Naive thymus-derived CD8-positive, alpha-beta T cell (primary cell): ENCODE data around the gene NKTR. TPM values are rescaled to one million over a fixed set of nuclear protein-coding genes. Genes with fewer than 3 reads are reported as not detected.
A peak's percentile ranks its signal among the peaks of the same experiment; 100 is the strongest.
"Not testable (repeated sequence)": the region's sequence is repeated elsewhere in the genome, so short reads cannot be mapped to it uniquely, and the experiment has no call there.

ENCODE experiments used
- ATAC-seq, 2 donors: fragments of 150-1000 bp; cut with Tn5 transposase in 1 of 2; sonication (Bioruptor Pico), chemical (Tn5 transposase) in 1 of 2; 1 replicate in 1 of 2; 2 replicates in 1 of 2; pipeline ENCODE4 v1.10.0; 2021; ENCODE audit warnings: mild to moderate bottlenecking in 2 of 2, moderate library complexity in 2 of 2
- POLR2A ChIA-PET: fragments of 350-600 bp; sonication (Branson Sonifier 250); formaldehyde crosslinking; loops from one replicate; lab custom pipeline; 2021; ENCODE audit warnings: antibody characterized with exemption; lab: Charles Lee
- DNase-seq, 10 donors: peaks; one replicate each; pipeline versions ENCODE4 v3.0.0 to v3.0.0-alpha.2; 2020 to 2022
- H3K27ac Mint-ChIP-seq, 10 donors: one replicate each; pipeline ENCODE4 v1.8.0; 2020 to 2022; ENCODE audit warnings: mild to moderate bottlenecking in 10 of 10, mixed read lengths in 10 of 10, moderate library complexity in 4 of 10, inconsistent platforms in 1 of 10
- H3K27me3 Mint-ChIP-seq, 5 donors: one replicate each; pipeline ENCODE4 v1.8.0; 2021 to 2022; ENCODE audit warnings: mixed read lengths in 5 of 5
- H3K36me3 Mint-ChIP-seq, 3 donors: one replicate each; pipeline ENCODE4 v1.8.0; 2020 to 2022; ENCODE audit warnings: mixed read lengths in 3 of 3, mild to moderate bottlenecking in 2 of 3, inconsistent platforms in 1 of 3
- H3K4me1 Mint-ChIP-seq, 4 donors: one replicate each; pipeline ENCODE4 v1.8.0; 2021 to 2022; ENCODE audit warnings: mixed read lengths in 4 of 4
- H3K4me3 Mint-ChIP-seq, 10 donors: one replicate each; pipeline ENCODE4 v1.8.0; 2020 to 2022; ENCODE audit warnings: mild to moderate bottlenecking in 10 of 10, mixed read lengths in 10 of 10, moderate library complexity in 6 of 10, inconsistent platforms in 1 of 10
- H3K9me3 Mint-ChIP-seq, 9 donors: one replicate each; pipeline ENCODE4 v1.8.0; 2020 to 2022; ENCODE audit warnings: mixed read lengths in 9 of 9, mild to moderate bottlenecking in 3 of 9, inconsistent platforms in 1 of 9, moderate library complexity in 1 of 9
- polyA plus RNA-seq, 3 donors: library from polyadenylated mRNA; unstranded; fragments of 300-500 nt; fragmentation: Illumina TruSeq; gene quantifications; one replicate each; pipeline ENCODE4 v1.2.3, GENCODE V29; 2021
- total RNA-seq, 8 experiments: library from RNA in 2 of 8; stranded (reverse) in 2 of 8; gene quantifications; one replicate each; pipeline ENCODE4 v1.2.3 and lab custom pipeline; 2021 to 2026

The NKTR gene
- total and polyA plus RNA-seq, 5 experiments from 2014 or later = 9.5 to 254 (median 14.3) TPM

GRCh38 chr3:42579346-42579745 lies 21.1 kb upstream of the NKTR start:
- POLR2A ChIA-PET = interaction anchor here (0.6 to 0.8 kb wide), 2 partner anchors 21 to 23 kb away, joined by 3 to 4 read pairs; partner anchors contain the start of gene NKTR
- not testable (repeated sequence) for ATAC-seq
- peak overlapping the region in 7 of 10 donors; percentile 46 to 100 (median 66) for H3K27ac Mint-ChIP-seq

GRCh38 chr3:42581400-42581708 lies 19.1 kb upstream of the NKTR start:
- Mint-ChIP-seq H3K27ac (peak overlapping the region; percentile 47 to 100 (median 86)), H3K9me3 (no peaks in the 10 kb centered on the region), H3K27me3 (no peaks in the 10 kb centered on the region), H3K4me3 (peak overlapping the region; percentile 67 to 96 (median 91)), H3K4me1 (peaks cover 36 to 50% (median 48%) of the 10 kb centered on the region in 4 donors), H3K36me3 (peaks cover 4 to 17% (median 7%) of the 10 kb centered on the region in 3 donors)
- POLR2A ChIA-PET = interaction anchor here (1.5 to 3.8 kb wide), 6 partner anchors 10 to 25 kb away, joined by 4 to 37 read pairs (median 6); partner anchors contain the start of genes NKTR and SS18L2
- no peak for ATAC-seq
- no peak for DNase-seq

More at GRCh38 chr3:42579346-42579745, 21.1 kb upstream of the NKTR start:
- Mint-ChIP-seq H3K4me1 (peaks cover 34 to 55% (median 50%) of the 10 kb centered on the region in 4 donors), H3K36me3 (peaks cover 15 to 30% (median 22%) of the 10 kb centered on the region in 3 donors), H3K9me3 (peaks cover 0 to 14% (median 9%) of the 10 kb centered on the region in 9 donors), H3K4me3 (peak overlapping the region in 2 of 10 donors; percentile 5 to 10)
- H3K27me3 Mint-ChIP-seq, DNase-seq: not testable (repeated sequence)

GRCh38 chr3:42581709-42582473 lies 18.6 kb upstream of the NKTR start, which contains the start of gene SEC22C:
TSS of gene SEC22C (minus strand) at chr3:42581967. CDS start at chr3:42569046, 12,921 bp downstream.
- no peaks in the 10 kb centered on the region for H3K27me3 Mint-ChIP-seq
- peak within 1 kb of the TSS; percentile 88 to 96 (median 94) for H3K4me3 Mint-ChIP-seq
- peaks cover 36 to 48% (median 46%) of the 10 kb centered on the region in 4 donors for H3K4me1 Mint-ChIP-seq
- no peaks in the 10 kb centered on the region for H3K9me3 Mint-ChIP-seq
- peak within 1 kb of the TSS; percentile 94 to 100 (median 99) for H3K27ac Mint-ChIP-seq
- ATAC-seq = peak; percentile 89 to 90
- POLR2A ChIA-PET = interaction anchor here (0.6 to 3.8 kb wide), 8 partner anchors 9 to 65 kb away, joined by 3 to 37 read pairs (median 6); partner anchors contain the start of genes NKTR and SS18L2
- peak; percentile 90 to 98 (median 94) for DNase-seq
- H3K36me3 Mint-ChIP-seq = peaks cover 4 to 14% (median 7%) of the 10 kb centered on the region in 3 donors

- ATAC-seq (no peak), DNase-seq (no peak)
- peaks cover 32 to 43% (median 41%) of the 10 kb centered on the region in 4 donors for H3K4me1 Mint-ChIP-seq
- no peaks in the 10 kb centered on the region for H3K27me3 Mint-ChIP-seq
- H3K27ac Mint-ChIP-seq = peak overlapping the region; percentile 94 to 100 (median 99)
- peak overlapping the region; percentile 88 to 96 (median 94) for H3K4me3 Mint-ChIP-seq
- POLR2A ChIA-PET = interaction anchor here (0.6 to 3.8 kb wide), 9 partner anchors 8 to 80 kb away, joined by 3 to 37 read pairs (median 5); partner anchors contain the start of genes NKTR, SS18L2 and VIPR1
- H3K36me3 Mint-ChIP-seq = peaks cover 4 to 10% (median 5%) of the 10 kb centered on the region in 3 donors
- no peaks in the 10 kb centered on the region for H3K9me3 Mint-ChIP-seq
Observed at GRCh38 chr3:42582474-42583070, 17.9 kb upstream of the NKTR start.

- Mint-ChIP-seq H3K9me3 (no peaks in the 10 kb centered on the region), H3K27me3 (no peaks in the 10 kb centered on the region), H3K36me3 (peaks cover 0 to 11% (median 0%) of the 10 kb centered on the region in 3 donors), H3K4me1 (peaks cover 10 to 28% (median 22%) of the 10 kb centered on the region in 4 donors), H3K27ac (peak overlapping the region in 1 of 10 donors; percentile 69), H3K4me3 (no peak overlapping the region)
- ATAC-seq (no peak), DNase-seq (no peak)
- POLR2A ChIA-PET = interaction anchor here (5.0 kb wide), 1 partner anchor 13 kb away, joined by 71 read pairs; the partner anchor contains the start of gene NKTR
Observed at GRCh38 chr3:42588625-42589024, 11.9 kb upstream of the NKTR start.

GRCh38 chr3:42589382-42590109 lies 10.9 kb upstream of the NKTR start:
- no peak for ATAC-seq
- DNase-seq = no peak
- Mint-ChIP-seq H3K9me3 (no peaks in the 10 kb centered on the region), H3K4me1 (peaks cover 14 to 34% (median 28%) of the 10 kb centered on the region in 4 donors), H3K27me3 (no peaks in the 10 kb centered on the region), H3K36me3 (peaks cover 0 to 20% (median 2%) of the 10 kb centered on the region in 3 donors), H3K27ac (peak overlapping the region; percentile 70 to 100 (median 97)), H3K4me3 (peak overlapping the region; percentile 85 to 100 (median 99))
- POLR2A ChIA-PET = interaction anchor here (0.7 to 5.0 kb wide), 4 partner anchors 8 to 88 kb away, joined by 3 to 71 read pairs (median 23); partner anchors contain the start of genes NKTR, SEC22C and VIPR1

- POLR2A ChIA-PET = interaction anchor here (0.7 to 5.0 kb wide), 8 partner anchors 9 to 345 kb away, joined by 3 to 71 read pairs (median 6); partner anchors contain the start of genes NKTR, SEC22C and VIPR1
- ATAC-seq = peak in 1 of 2 donors; percentile 49
- Mint-ChIP-seq H3K4me1 (peaks cover 12 to 37% (median 28%) of the 10 kb centered on the region in 4 donors), H3K27me3 (no peaks in the 10 kb centered on the region), H3K27ac (peak overlapping the region; percentile 75 to 100 (median 97)), H3K9me3 (no peaks in the 10 kb centered on the region), H3K36me3 (peaks cover 0 to 34% (median 2%) of the 10 kb centered on the region in 3 donors), H3K4me3 (peak overlapping the region; percentile 85 to 100 (median 99))
- DNase-seq = peak in 2 of 10 donors; percentile 9
Observed at GRCh38 chr3:42590989-42591756, 9.3 kb upstream of the NKTR start.

- H3K27me3 Mint-ChIP-seq = no peaks in the 10 kb centered on the region
- H3K9me3 Mint-ChIP-seq = no peaks in the 10 kb centered on the region
- H3K36me3 Mint-ChIP-seq = peaks cover 0 to 39% (median 2%) of the 10 kb centered on the region in 3 donors
- no peak for DNase-seq
- peak overlapping the region; percentile 59 to 100 (median 99) for H3K4me3 Mint-ChIP-seq
- peaks cover 12 to 37% (median 28%) of the 10 kb centered on the region in 4 donors for H3K4me1 Mint-ChIP-seq
- POLR2A ChIA-PET = interaction anchor here (1.1 to 5.0 kb wide), 3 partner anchors 10 to 26 kb away, joined by 3 to 71 read pairs (median 37); partner anchors contain the start of genes NKTR and SEC22C
- ATAC-seq = no peak
- peak overlapping the region; percentile 6 to 100 (median 90) for H3K27ac Mint-ChIP-seq
Observed at GRCh38 chr3:42591811-42592210, 8.7 kb upstream of the NKTR start.

- DNase-seq = no peak
- ATAC-seq = no peak
- peaks cover 12 to 42% (median 32%) of the 10 kb centered on the region in 4 donors for H3K4me1 Mint-ChIP-seq
- POLR2A ChIA-PET = interaction anchor here (1.1 kb wide), 2 partner anchors 17 to 37 kb away, joined by 3 read pairs; no protein-coding TSS in a partner anchor
- peak overlapping the region in 5 of 10 donors; percentile 2 to 70 (median 28) for H3K27ac Mint-ChIP-seq
- no peaks in the 10 kb centered on the region for H3K27me3 Mint-ChIP-seq
- no peaks in the 10 kb centered on the region for H3K9me3 Mint-ChIP-seq
- H3K4me3 Mint-ChIP-seq = no peak overlapping the region
- H3K36me3 Mint-ChIP-seq = peaks cover 0 to 39% (median 2%) of the 10 kb centered on the region in 3 donors
Observed at GRCh38 chr3:42593635-42594034, 6.9 kb upstream of the NKTR start.

GRCh38 chr3:42595682-42596081 lies 4.8 kb upstream of the NKTR start:
- peak overlapping the region in 2 of 10 donors; percentile 11 to 37 for H3K27ac Mint-ChIP-seq

More at GRCh38 chr3:42595682-42596081, 4.8 kb upstream of the NKTR start:
- POLR2A ChIA-PET = no interaction called here
- no peak overlapping the region for H3K4me3 Mint-ChIP-seq
- H3K9me3 Mint-ChIP-seq = no peaks in the 10 kb centered on the region
- H3K36me3 Mint-ChIP-seq = peaks cover 0 to 37% (median 2%) of the 10 kb centered on the region in 3 donors
- peaks cover 8 to 38% (median 35%) of the 10 kb centered on the region in 4 donors for H3K4me1 Mint-ChIP-seq
- no peak for DNase-seq
- ATAC-seq = no peak
- no peaks in the 10 kb centered on the region for H3K27me3 Mint-ChIP-seq
